GM18505 (cell line): Measurements from ENCODE around the gene BUD13.

Experiments used
- ATAC-seq: cut with Tn5 transposase; IDR thresholded peaks from one replicate; pipeline ENCODE4 v1.9.1; 2021; ENCODE audit not compliant: unreplicated experiment
- POLR2A ChIP-seq: IDR thresholded peaks from 4 replicates; pipeline ENCODE4 v1.6.1; 2011; ENCODE audit warnings: borderline replicate concordance; ENCODE audit not compliant: insufficient read depth, insufficient read length; ENCODE audit errors: extremely low read depth

BUD13 gene

DNA sequence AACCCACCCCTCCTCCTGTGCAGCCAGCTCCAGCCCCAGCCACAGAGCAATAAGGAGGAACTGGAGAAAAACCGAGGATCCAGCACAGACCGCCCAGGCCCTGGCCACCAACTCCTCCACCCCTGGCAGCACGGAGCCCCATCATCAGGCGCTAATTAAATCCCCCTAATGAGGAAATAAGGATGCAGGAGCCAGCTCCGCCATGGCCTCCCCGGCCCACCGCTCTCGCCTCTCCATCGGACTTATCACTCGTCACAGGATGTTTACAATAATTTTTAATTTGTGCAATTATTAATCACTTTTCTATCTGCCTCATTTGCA is 42.6 kb downstream of the BUD13 start:
- no peak for ATAC-seq
- no peak for TF ChIP-seq POLR2A

DNA sequence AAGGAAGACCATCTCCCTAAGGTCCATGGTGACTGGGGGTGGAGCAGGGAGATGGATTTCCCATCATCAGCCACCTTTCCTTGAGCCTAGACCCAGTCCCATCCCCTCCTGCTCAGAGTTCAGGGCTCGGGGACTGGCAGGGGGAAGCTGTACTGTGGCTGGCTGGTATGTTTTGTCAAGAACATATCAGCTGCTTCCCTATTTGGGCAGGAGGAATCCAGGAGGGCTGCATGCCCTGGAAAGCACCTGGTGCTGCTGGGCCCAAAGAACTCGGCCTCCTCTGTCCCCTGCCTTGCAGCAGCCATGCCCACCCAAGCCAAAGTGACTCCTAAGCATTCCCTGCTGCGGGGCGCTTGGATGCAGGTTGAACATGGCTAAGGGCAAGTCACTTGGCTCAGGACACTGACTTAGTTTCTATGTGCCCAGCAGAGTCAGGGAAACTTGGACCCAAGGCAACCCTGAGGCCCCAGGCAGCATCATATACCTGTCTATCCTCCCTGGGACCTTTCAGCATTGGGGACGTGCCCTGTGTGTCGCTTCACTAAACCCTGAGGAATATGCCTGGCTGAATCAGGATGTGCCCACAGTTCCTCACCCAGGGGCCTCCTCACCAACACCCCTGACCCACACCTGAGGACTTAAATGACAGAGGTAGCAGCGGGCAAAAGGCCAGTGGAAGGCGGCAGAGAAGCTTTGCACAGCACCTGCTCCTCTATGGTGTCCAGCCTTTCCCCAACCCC is 43.1 kb downstream of the BUD13 start:
- ATAC-seq = no peak
- TF ChIP-seq POLR2A = no peak

DNA sequence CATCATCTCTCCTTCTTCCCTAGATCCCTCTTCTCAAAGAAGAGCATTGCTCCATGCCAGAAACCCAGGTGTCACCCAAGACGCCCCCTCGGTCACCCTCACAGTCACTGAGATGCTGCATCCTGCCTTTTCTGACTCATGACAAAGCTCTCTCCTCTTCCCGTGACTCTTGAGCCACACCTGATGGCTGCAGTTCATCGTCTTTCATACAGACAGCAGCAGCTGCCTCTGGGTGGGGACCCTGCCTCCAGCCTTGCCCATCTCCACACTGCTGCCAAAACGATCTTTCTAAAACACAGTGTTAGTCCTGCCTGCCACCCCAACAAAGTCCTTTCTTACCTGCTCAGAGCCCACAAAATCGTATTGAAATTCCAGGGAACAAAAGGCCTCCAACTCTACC is 44.8 kb downstream of the BUD13 start:
- no peak for TF ChIP-seq POLR2A
- no peak for ATAC-seq

- TF ChIP-seq POLR2A = no peak
- ATAC-seq = no peak
Measured at GRCh38 chr11:116725434-116726221, 47.2 kb downstream of the BUD13 start.

- no peak for TF ChIP-seq POLR2A
- ATAC-seq = no peak
Measured at GRCh38 chr11:116724813-116725212, 48.0 kb downstream of the BUD13 start.

- ATAC-seq = no peak
- no peak for TF ChIP-seq POLR2A
Measured at GRCh38 chr11:116723511-116723910, 49.3 kb downstream of the BUD13 start.

- TF ChIP-seq POLR2A = no peak
Measured at GRCh38 chr11:116721988-116722387, 50.8 kb downstream of the BUD13 start.

DNA sequence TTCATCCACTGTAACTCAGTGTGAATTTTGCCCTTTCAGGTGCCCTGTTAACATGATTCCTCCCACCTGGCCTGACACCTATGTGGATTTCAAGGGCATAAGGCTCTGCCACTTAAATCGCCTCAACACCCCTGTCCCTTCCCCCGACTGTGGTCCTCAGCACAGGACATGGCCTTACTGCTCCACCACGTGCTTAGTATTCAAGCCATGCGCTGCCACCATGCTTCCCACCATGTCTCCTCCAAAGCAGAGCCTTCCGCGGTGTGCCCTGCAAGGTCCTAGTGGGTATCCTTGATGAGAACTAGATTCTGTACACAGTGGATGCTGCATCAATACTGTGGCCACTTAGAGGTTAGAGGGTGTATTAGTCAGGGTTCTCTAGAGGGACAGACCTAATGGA is 51.9 kb downstream of the BUD13 start:
- no peak for ATAC-seq
- no peak for TF ChIP-seq POLR2A

More at GRCh38 chr11:116721988-116722387, 50.8 kb downstream of the BUD13 start:
- no peak for ATAC-seq

DNA sequence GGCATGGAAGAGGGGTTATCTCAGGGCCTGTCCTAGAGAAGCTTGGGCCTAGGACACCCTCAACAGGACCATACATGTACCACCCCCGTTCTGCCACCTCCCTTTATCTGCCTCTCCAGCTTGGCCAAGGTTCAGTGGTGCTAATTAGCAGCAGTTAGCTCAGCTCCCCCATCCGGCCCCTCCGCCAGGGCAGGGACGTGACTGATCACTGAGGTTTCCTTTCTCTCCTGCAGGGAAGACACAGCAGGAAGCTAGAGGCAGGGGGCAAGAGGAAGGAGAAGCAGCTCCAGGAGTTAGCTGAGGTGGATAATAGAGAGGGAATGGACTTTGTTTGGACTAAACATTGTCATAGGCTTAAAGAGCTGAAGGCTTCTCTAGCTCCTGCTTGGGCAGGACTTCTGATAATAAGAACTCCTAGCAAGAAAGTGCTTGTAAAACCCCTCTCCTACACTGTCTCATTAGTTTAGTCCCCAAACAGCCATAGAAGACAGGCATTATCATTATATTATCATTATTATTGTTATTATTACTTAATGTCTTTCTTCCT is 53.8 kb downstream of the BUD13 start:
- no peak for TF ChIP-seq POLR2A
- no peak for ATAC-seq

DNA sequence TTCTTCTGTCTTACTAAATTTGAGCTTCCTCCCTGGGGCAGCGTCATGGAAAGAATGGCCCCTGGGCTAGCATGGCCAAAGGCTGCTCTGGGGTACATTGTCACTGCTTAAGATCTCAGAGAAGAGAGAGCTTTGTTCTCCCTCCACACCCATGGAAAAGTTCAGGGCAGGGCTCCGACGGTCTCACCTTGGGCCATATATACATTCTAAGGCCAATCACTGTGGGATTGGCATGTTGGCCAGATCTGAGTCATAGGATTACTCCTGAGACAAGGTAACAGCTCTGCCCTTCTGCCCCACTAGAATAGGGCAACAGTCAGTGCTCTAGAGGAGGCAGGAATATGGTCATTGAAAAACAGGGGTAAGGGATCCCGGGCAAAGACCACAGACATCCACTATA is 56.2 kb downstream of the BUD13 start:
- no peak for ATAC-seq
- TF ChIP-seq POLR2A = no peak

GRCh38 chr11:116715383-116715782 is 57.4 kb downstream of the BUD13 start:
- no peak for TF ChIP-seq POLR2A
- ATAC-seq = no peak

DNA sequence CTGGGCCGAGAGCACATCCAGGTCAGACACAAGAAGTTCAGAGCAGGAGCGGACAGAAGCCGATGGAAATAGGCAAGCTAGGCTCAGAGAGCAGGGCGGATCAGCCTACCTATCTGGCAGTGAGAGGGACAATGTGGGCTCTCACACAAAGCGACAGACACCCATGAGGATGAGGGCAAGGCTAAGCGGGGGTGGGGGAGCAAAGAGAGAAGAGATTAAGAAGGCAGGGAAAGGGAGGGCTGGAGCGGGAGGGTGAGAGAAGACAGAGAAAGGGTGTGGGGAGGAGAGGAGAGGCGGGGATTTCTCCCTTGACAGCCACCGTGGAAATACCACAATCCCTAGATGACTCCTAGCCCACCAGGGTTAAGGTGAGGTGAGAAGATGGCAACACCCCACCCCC is 57.9 kb downstream of the BUD13 start:
- no peak for ATAC-seq
- TF ChIP-seq POLR2A = no peak

- ATAC-seq = no peak
- TF ChIP-seq POLR2A = no peak
Measured at GRCh38 chr11:116712428-116712827, 60.4 kb downstream of the BUD13 start.

DNA sequence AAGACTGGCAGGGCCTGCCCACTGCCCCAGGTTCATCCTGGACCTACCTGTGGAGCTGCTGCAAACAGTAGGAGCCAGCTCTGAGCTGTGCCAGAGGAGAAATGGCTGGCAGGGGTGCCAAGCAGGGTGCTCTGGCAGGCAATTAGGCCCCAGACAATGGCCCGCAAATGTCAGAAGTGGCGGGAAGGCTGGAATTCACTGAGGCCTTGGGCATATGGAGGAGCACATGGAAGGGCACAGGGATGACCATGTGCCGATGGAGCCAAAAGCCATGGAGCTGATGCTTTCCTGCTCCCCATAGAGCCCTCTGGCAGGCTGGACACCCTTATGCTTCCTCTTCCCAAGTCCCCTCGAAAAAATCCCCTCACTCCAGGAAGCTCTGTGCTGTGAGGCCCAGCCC is 62.0 kb downstream of the BUD13 start:
- TF ChIP-seq POLR2A = no peak
- no peak for ATAC-seq
